ENCODE data around the gene GSTCD. TPM values are rescaled to one million over a fixed set of nuclear protein-coding genes. Genes with fewer than 3 reads are reported as not detected.

The GSTCD gene
- total and polyA plus RNA-seq, 2 experiments from 2014 or later = 11.3 to 39.1 TPM

DNA sequence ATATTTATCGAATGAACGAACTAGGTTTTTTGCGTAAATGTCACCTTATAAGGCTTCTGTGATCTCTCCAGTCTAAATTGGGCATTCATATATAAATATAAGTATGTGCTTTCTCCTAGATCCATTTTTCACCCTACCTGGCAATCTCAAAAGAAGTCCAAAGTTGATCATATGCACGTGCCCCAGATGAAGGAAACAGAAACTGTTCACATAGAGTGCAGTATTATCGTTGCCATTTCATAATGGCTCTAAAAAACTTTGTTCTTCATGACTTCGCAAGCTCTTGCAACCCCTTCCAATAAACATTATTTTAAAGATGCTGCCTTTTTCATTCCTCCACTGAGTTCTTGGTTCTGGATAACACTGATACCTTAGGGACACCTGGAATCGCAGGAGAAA lies 803 bp upstream of the GSTCD start (continued):
- TF ChIP-seq CTCF (conservative IDR thresholded peaks at IDR 0.05; ENCODE audit: low read depth in 2 of 2) (no peak), ZNF331 (CRISPR knock-in tag; IDR thresholded peaks at IDR 0.05; ENCODE audit: low read depth) (no peak), EZH2 (IDR thresholded peaks at IDR 0.05; ENCODE audit: low read depth, unreplicated experiment) (no peak)

DNA sequence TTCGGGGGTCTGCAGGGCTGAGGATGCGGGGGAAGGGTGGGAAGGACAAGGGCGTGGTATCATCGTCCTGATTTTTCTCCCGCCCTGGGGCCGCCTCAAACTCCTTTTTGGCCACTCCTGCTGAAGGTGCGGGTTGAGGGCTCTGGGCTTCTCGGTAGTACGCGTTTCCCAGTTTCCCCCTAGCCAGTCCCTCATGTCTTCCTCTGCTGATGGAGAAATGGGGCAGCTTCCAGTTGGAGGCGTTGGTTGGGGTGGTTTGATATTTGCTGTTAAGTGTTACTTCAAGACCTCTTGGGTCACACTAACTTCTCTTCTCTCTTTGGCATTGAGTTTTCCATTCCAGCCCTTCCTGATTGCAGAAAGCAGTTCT lies 482 bp downstream of the GSTCD start:
- H3K4me1 Mint-ChIP-seq = peaks cover 13% of the 10 kb centered on the region
- Histone ChIP-seq H3K9me2 (ENCODE audit: insufficient read depth) (no peaks in the 10 kb centered on the region), H3K27ac (ENCODE audit: low read depth) (peak overlapping the region; percentile 96), H3K36me3 (ENCODE audit: insufficient read depth) (no peaks in the 10 kb centered on the region), H3K27me3 (ENCODE audit: insufficient read depth) (no peaks in the 10 kb centered on the region), H4K20me1 (replicated peaks; ENCODE audit: insufficient read depth) (no peaks in the 10 kb centered on the region), H2AFZ (peak overlapping the region; percentile 97), H3K4me2 (peak overlapping the region; percentile 92), H3K4me3 (peak overlapping the region; percentile 71), H3K4me1 (ENCODE audit: insufficient read depth) (peaks cover 15% of the 10 kb centered on the region; the same call in 1 of the 2 replicates), H3F3A (replicated peaks; ENCODE audit: low read depth) (no peaks in the 10 kb centered on the region), H3K79me2 (replicated peaks; ENCODE audit: insufficient read depth) (peaks cover 62% of the 10 kb centered on the region)
- ATAC-seq (peak; percentile 78), DNase-seq (ENCODE audit: low spot score) (peak; percentile 59)
- H3K36me3 Mint-ChIP-seq (ENCODE audit: low read depth) = no peaks in the 10 kb centered on the region
- no peaks in the 10 kb centered on the region for H3K27me3 Mint-ChIP-seq (ENCODE audit: insufficient read depth, low read depth, poor library complexity)
- H3K9me3 Mint-ChIP-seq = no peaks in the 10 kb centered on the region
- peak overlapping the region; percentile 89 for H3K4me3 Mint-ChIP-seq
- peak overlapping the region; percentile 96 for H3K27ac Mint-ChIP-seq
- TF ChIP-seq ETS1 (IDR thresholded peaks at IDR 0.05) = no peak
- TF ChIP-seq POLR2AphosphoS5 (IDR thresholded peaks at IDR 0.05; ENCODE audit: low read depth) = no peak
- TF ChIP-seq, protein P1, sequence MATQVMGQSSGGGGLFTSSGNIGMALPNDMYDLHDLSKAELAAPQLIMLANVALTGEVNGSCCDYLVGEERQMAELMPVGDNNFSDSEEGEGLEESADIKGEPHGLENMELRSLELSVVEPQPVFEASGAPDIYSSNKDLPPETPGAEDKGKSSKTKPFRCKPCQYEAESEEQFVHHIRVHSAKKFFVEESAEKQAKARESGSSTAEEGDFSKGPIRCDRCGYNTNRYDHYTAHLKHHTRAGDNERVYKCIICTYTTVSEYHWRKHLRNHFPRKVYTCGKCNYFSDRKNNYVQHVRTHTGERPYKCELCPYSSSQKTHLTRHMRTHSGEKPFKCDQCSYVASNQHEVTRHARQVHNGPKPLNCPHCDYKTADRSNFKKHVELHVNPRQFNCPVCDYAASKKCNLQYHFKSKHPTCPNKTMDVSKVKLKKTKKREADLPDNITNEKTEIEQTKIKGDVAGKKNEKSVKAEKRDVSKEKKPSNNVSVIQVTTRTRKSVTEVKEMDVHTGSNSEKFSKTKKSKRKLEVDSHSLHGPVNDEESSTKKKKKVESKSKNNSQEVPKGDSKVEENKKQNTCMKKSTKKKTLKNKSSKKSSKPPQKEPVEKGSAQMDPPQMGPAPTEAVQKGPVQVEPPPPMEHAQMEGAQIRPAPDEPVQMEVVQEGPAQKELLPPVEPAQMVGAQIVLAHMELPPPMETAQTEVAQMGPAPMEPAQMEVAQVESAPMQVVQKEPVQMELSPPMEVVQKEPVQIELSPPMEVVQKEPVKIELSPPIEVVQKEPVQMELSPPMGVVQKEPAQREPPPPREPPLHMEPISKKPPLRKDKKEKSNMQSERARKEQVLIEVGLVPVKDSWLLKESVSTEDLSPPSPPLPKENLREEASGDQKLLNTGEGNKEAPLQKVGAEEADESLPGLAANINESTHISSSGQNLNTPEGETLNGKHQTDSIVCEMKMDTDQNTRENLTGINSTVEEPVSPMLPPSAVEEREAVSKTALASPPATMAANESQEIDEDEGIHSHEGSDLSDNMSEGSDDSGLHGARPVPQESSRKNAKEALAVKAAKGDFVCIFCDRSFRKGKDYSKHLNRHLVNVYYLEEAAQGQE (IDR thresholded peaks at IDR 0.05; ENCODE audit: unreplicated experiment) = no peak
- TF ChIP-seq CREB1 (CRISPR knock-in tag; IDR thresholded peaks at IDR 0.05; ENCODE audit: low read depth) = no peak
- no peak for TF ChIP-seq JUNB (IDR thresholded peaks at IDR 0.05; ENCODE audit: unreplicated experiment)
- no peak for TF ChIP-seq EZH2 (IDR thresholded peaks at IDR 0.05; ENCODE audit: low read depth, unreplicated experiment)
- no peak for TF ChIP-seq ZNF114 (CRISPR knock-in tag; IDR thresholded peaks at IDR 0.05)
- no peak for TF ChIP-seq EZH2phosphoT487 (IDR thresholded peaks at IDR 0.05; ENCODE audit: unreplicated experiment)

All from GM23338 (cell line).